GM21390 (cell line): ENCODE data around the gene PPT2.
A peak's percentile ranks its signal among the peaks of the same experiment; 100 is the strongest.

ENCODE experiments used
- ATAC-seq: cut with Tn5 transposase; IDR thresholded peaks from one replicate; pipeline ENCODE4 v1.9.1; 2021; ENCODE audit not compliant: unreplicated experiment

The PPT2 gene, protein sequence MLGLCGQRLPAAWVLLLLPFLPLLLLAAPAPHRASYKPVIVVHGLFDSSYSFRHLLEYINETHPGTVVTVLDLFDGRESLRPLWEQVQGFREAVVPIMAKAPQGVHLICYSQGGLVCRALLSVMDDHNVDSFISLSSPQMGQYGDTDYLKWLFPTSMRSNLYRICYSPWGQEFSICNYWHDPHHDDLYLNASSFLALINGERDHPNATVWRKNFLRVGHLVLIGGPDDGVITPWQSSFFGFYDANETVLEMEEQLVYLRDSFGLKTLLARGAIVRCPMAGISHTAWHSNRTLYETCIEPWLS

DNA sequence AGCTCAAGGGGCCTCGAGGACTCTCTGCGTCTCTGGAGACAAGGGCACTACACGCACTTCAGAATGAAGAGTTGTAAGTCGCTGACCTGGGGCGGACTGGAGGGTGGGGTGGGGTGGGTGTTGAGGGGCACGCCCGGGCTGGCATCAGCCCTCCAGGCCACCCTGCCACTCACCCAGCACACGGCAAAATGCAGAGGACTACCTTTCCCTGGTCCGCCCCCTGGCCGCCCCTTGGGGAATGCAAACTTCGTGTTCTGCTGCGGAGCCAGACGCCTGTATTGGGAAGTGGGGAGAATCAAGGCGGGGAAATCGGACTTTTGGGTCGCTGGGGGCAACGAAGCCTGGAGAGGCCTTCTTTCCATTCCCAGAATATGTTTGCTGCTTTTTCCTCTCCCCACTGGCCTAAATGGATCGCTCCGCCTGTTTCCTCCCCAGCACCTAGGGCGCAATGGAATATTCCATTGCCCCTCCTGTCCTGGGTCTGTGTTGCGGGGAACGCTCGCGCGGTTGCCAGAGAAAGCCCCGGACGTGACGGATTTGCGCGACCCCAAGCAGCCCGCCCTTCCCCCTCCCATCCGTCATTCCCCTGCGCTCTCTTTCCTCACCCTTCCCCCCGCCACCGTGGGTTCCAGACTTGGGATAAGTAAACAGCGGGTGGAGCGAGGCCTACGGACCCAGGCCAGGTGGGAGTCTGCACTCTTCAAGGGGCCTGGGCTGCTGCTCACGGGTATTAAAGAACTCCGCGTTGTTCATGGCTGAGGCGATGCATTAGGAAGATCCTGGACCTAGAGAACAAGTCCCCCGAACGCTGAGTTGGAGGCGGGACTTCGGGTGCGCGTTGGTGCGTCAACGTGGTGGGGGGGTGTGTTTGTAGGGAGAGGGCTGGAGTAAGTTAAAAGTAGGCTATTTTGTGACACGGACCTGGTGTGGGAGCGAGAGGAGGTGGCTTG, at the start of gene PPT2:
PPT2 (plus strand) TSS at position 578 of the 950 bp plus-strand sequence. CDS start 454 bp downstream, outside the sequence.
- peak; percentile 36 for ATAC-seq

DNA sequence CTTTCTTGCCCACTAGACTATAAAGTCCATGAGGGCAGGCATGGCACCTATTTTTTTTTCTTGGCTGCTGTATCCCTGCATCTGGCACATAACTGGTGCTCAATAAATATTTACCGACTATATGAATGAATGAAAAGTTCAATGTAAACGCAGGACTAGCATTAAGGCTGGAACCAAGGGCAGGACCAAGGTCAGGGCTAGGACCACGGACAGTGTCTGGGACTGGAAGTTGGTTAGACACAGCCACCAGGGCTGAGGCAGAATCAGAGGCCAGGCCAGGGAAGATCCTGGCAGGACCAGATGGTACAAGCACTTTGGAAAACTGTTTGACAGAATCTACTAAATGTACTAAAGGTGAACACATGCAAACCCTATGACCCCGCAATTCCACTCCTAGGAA, 48.5 kb upstream of the PPT2 start:
- ATAC-seq = no peak

DNA sequence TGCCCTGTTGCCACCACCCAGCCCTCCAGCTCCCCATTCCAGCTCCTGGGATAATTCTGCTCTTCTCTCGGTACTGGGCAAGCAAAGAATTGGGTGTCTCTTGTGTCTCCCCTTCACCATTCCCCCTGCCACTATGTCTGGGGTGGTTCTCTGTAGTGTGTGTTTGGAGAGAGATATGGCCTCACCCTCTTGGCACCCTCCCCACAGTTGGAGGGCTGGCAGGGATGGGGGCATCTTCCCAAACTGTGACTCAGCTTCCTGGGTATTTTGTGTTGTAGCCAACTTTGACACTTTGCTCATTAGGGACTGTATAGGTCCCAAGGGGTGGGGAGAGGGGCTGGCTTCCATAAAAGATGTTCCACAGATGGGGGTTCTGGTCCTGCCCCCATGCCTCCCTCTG, 46.5 kb upstream of the PPT2 start:
- ATAC-seq = no peak

DNA sequence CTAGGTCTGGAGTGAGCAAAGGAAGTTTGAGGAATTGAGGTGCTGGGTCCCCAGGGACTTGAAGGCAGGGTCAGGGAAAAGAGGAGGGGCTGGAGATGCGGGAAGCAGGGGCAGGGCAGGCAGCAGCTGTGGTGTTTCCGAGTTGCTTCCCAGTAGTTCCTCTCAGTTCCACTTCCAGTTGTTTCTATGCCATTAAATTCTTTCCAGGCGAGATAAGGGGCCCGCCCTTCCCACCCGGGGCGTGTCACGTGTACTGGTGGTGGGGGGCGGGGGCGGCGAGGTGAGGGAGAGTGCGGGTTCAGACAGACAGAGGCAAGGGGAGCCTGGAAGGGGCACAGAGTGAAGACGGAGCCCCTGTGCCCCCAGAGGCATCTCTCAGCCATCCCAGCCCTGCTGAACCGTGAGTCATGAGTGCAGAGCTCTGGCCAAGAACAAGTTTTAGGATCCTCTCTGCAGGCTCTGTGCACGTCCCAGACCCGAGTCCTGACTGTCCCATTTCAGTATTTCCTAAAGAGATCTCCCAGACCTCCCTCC, 45.8 kb upstream of the PPT2 start:
- ATAC-seq = no peak

DNA sequence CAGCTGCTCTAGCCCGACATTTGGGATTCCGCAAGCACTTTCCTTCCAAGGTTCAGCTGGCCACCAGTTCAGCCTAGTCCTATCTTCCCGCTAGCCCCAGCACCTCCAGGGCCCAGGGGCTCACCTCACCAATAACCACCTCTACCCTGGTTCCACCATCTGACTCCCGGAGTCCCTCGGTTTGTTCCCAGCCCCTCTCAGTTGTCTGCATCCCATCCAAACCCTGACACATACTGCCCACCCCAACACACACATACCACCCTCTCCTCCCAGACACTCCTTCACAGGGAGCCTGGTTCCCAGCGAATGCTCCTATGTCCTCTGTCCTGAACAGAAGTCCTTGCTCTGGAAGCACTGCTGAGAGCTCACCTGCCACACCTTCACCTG, 45.2 kb upstream of the PPT2 start:
- no peak for ATAC-seq

DNA sequence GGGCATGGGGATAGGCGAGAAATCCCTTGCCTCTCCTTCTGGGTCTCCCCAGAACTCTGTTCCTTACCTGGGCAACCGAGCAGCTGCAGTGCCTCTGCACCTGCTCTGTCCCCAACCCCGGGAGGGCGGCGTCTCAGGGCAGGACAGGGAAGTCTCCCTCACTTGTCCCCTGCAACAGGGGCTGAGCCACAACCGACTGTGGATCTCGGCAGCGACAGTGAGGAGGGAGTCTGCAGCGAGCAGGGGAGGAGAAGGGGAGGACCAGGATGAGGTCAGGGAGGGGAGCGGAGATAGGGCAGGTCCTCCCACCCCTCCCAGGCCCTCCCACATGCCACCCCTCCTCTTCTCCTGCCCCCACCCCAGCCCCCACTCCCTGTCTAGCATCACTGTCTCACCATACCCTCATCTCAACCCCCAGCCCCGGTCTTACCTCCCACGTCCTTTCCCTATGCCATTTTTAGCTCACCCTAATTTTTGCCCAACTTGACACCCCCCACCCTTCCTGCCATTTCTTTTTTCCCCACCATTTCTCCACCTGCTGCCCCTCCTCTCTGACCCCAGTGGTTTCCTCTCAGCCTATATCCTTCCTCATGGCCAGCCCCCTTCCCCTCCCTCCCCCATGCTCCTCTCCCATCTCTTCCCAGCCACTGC, 44.7 kb upstream of the PPT2 start, which contains the start of gene TNXB:
TNXB (minus strand) TSS at position 225 of the 651 bp plus-strand sequence. CDS start 11,140 bp downstream, outside the sequence.
- no peak for ATAC-seq

DNA sequence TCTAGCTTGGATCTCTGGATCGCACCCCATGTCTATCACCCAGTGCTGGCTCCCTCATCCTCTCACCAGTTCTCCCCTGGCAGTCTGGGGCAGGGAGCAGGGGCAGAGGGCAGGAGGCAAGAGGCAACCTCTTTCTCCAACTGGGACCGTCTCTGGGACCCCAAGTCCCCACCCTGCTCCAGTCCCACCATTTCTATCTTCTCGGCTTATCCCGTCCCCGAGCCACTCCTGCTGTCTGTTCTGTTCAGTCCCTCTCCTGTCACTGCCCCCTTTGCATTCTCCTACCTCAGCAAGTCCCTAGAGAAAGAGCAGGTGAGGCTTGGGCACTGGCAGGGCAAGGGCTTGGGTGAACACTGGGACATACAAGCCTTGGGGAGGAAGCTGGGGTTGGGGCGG, 44.2 kb upstream of the PPT2 start:
- ATAC-seq = no peak

DNA sequence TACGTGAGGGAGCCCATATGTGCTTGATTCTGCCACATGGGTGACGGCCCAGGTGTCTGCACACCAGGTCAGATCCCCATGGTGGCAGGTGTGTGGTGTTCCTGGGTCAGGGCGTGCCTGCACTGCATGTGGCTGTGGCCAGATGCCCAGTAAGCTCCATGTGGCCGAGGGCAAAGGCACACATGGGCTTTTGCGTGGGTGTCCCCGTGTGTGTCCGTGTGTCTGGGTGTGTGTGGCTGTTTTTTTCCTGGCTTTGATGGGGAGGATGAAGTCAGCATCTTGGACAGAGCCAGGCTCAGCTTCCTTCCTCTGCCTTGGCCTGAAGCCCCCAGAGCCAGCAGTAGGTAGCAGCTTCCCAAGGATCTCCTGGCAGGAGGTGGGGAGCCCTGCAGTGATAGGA, 43.3 kb upstream of the PPT2 start:
- no peak for ATAC-seq

DNA sequence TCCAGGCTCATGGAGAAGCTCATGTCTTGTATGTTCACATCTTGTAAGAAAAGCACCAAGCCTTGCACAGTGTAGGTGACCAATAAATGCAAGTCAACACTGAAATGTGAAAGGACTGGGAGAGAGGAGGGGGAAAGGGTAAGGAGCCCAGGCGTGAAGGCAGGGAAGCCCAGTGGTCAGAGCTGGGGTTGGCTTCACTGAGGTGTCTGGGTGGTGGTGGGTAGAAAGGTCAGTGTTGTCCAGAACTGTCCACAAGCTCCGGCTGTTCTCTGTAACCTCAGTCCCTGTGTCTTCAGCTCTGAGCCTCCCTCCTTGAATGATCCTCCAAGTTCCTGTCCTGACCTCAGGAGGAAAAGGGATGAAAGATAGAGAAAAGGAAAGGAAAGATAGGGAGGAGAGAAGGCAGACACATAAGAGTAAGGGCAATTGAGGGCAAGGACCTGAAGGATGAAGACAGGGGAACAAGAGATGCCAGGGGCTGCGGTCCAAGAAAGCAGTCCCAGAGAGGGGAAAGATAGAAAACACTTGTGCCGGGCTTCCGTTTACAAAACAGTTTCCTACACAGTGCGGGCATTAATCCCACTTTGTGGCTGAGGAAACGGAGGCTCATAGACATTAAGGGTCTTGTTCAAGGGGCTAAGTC, 42.4 kb upstream of the PPT2 start:
- no peak for ATAC-seq

DNA sequence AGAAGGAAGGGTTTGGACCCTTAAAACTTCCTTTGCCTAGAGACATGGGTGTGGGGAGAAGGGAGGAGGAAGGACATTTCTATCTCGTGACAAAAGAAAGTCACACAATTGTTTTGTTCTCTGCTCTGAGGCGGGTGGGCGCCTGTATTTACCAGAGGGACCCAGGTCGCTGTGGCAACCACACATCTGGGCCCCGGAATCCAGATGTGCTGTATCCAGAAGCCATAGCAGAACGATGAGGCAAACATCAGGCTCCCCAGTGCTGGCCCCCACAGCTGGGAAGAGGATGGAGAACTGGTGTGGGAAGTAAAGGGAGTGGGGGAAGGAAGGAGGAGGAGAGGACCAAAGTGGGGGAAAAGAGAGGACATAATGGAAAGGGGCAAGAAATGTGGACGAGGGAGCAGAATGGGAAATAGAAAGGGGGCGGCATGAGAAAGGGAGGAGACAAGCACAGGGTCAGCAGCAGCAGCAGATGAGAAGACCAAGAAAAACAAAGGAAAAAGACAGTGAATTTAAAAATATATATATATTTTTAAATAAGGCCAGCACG, 41.4 kb upstream of the PPT2 start:
- ATAC-seq = no peak

DNA sequence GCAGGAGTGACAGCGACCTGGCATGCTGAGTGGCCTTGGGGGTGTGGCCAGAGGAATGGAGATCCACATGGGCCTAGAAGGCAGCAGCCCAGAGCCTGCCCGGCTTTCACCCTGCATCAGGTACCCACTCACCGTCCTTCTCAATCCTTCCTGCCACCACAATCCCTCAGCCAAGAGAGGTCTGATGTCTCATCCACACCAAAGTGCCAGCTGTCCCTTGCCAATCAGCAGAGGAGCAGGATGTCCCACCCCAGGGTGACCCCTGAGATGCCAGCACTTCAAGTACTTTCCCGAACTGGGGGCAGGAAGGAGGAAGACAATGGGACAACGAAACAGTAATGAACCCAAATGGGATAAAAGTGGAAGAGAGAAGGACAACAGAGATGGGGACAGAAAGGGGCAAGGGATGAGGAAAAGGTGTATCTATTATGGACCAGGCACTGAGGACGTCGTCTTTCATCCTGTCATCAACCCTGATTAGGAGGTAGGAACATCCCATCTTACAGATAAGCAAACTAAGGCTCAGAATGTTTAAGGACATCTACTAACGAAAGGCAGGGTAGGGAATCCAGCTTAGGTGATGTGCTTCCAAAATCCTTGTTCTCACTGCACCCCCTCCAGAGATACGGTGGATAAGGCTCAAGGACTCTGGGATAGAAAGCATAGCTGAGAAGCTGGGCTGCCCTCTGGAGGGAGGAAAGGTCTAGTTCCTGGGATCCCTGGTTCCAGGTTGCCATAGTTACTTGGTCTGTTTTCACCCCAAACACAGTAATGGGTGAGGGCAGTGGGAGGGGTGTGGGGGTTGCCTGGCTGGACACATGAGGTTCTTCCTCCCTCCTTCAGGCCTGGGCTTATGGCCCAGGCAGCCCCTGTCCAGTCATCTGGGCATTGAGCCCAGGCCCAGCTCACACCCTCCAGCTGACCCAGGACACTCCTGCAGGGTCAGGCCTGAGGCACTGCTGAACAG, 40.3 kb upstream of the PPT2 start:
- ATAC-seq = no peak

DNA sequence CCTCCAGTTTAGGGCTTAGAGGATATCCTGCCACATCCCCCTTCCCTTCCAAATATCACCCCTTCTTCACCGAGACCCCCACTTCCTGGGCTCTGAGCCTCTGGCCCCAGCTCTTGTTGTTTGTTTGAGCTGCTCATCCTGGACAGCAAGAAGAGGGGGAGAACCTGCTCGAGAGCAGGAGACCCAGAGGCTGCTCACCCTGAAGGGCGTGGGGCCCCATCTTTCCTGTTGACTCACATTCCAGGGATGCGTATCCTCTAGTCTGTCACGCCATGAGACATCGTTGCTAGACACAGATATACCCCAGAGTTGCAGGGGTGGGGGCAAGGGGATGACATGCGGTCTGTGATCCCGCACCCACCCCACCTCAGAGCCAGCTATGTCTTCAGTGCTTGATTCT, 39.1 kb upstream of the PPT2 start:
- no peak for ATAC-seq

DNA sequence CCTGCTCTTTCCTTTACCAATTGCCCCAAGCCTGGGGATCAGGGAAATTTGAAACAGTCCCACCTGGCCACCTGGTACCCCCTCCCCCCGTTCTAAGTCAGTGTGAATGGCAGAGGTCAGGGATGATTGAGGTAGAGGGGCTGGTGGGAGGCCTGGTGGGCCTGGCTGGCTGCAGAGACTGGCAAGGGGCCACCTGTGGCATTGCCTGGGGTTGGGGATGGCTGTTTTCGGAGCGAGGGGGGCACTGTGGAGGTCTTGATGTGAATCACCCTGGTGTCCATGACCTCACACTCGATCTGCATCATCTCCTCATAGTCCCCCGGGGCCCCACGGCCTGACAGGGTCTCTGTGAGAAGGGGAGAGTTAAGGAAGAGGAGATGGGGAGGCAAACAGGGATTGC, 38.3 kb upstream of the PPT2 start:
- ATAC-seq = no peak

DNA sequence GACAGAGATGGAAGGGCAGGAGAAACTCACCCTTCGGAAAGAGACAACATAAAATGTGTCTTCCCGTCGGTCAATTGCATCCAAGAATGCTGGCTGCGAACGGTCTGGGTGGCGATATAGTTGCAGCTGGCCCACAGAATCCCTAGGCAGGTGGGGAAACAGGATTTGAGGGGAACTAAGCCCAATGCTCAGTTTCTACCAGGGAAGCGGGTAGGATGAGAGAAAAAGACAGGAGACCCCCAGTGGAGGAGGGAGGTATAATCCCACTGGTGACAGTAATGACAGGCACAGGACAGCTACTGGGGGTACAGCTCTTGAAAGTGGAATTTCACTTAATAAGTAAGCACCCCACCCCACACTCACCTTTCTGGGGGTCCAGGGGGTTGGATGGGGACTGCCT, 37.3 kb upstream of the PPT2 start:
- ATAC-seq = no peak

DNA sequence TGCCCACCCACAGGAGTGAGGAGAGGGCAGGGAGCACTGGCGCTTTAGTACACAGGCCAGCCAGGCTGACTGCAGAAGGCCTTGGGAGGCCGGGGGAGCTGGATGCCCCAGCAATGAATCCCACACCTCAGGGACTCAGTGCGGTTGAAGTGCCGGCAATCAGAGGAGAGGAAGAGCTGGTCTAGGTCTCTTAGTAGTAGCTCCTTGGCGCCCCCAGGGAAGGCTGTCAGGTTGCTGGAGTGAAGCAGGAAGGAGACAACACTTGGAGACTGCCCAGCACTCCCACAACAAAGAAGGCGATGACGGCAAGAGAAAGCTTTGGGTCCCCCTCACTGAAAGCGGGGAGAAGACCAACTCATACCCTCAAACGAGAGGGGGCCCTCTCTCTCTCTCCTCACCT, 36.5 kb upstream of the PPT2 start:
- ATAC-seq = no peak

DNA sequence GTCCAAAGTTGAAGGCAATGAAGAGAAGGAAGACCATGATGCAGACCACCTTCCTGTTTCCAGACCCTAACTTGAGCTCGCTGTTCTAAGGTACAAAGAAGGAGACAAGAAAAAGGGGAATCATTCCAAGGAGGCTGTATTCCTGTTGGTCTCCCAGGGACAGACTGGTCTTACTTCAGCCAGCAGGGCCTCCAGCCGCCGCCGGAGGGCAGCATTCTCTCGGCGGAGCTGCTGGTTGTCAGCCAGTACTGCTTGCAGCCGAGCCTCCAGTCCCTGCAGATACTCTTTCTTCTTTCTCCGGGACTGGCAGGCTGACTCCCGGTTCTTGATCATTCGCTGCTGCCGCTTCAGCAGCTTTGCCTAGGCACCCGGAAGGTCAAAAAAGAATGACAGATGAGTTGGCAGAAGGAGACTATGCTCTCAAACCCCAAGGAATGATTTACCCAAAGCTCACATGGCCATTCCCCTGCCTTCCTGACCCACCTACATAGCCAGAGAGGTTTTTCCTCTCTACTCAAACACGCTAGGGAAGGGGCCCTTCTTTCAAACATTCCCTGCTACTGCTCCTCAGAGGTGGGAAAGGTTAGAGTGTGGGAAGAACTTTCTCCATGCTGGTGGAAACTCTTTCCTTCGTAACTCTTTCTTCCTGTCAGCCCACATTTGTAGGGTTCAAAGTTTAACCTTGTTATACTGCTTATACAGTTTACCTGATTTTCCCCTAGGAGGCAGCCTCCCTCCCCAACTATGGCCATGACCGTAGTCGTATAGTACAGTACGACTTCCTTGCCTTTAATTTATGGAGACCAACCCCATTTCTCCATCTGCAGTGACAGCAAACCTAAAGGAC, 34.9 kb upstream of the PPT2 start:
- ATAC-seq = no peak

DNA sequence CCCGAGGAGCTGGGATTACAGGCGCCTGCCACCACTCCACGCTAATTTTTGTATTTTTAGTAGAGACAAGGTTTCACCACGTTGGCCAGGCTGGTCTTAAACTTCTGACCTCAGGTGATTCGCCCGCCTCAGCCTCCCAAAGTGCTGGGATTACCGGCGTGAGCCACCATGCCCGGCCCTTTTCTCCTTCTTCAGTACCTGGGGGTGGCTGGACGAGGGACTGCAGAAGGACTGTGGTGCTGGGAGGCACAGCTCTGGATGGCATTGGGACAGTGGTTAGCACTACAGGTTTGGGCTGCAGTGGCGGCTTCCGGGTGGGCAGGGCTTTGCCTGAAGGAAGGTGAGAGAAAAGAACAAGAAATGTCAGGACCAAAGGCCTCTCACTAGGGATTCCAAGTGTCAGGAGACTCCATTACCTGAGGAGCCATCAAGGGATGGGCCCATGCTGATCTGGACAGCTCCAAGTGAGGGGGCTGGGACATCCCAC, 33.3 kb upstream of the PPT2 start:
- ATAC-seq = no peak

DNA sequence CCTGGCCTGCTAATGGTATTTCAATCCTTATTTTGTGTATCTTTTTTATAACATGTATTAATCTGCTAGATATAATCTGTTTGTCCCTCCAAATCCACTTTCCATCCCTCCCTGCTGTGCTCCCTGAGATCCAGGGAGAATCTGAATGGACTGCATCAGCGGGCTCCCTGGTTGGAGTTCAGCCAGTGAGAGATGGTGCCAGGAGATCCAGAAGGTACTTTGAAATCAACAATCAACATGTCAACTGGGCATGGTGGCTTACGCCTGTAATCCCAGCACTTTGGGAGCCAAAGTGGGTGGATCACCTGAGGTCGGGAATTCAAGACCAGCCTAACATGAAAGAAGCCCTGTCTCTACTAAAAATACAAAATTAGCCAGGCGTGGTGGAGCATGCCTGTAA, 30.3 kb upstream of the PPT2 start:
- no peak for ATAC-seq
